Cerebellar cortex (tissue), 1 donor: ENCODE data around the gene PAGR1.
"Not testable (repeated sequence)": the region's sequence is repeated elsewhere in the genome, so short reads cannot be mapped to it uniquely, and the experiment has no call there.

ENCODE experiments used
- DNase-seq: peaks from one replicate; pipeline ENCODE4 v3.0.0-alpha.2; 2015; ENCODE audit warnings: low spot score

PAGR1 gene

GRCh38 chr16:29812754-29813643, 3.0 kb upstream of the PAGR1 start:
- peak; percentile 48 for DNase-seq

GRCh38 chr16:29813644-29814562, 2.0 kb upstream of the PAGR1 start:
- DNase-seq = no peak

- DNase-seq = peak; percentile 52
These were observed 1.4 kb upstream of the PAGR1 start for GRCh38 chr16:29814592-29814991.

- peak; percentile 60 for DNase-seq
These were observed 775 bp upstream of the PAGR1 start for GRCh38 chr16:29815032-29815721.

GRCh38 chr16:29816694-29817441, 916 bp downstream of the PAGR1 start:
- DNase-seq = peak; percentile 52

- no peak for DNase-seq
These were observed 2.1 kb downstream of the PAGR1 start for GRCh38 chr16:29818082-29818481.

GRCh38 chr16:29819506-29819905, 3.6 kb downstream of the PAGR1 start:
- DNase-seq = peak; percentile 59

- peak; percentile 59 for DNase-seq
These were observed 4.3 kb downstream of the PAGR1 start, which contains the start of gene MVP for GRCh38 chr16:29820271-29820701. Gene MVP, plus strand, starts transcription at chr16:29820462. Its CDS starts 10,088 bp downstream, at chr16:29830550.

GRCh38 chr16:29820730-29821642, 5.0 kb downstream of the PAGR1 start:
- no peak for DNase-seq

GRCh38 chr16:29821643-29822115, 5.7 kb downstream of the PAGR1 start:
- no peak for DNase-seq

GRCh38 chr16:29824589-29825144, 8.7 kb downstream of the PAGR1 start:
- DNase-seq = no peak

- DNase-seq = peak; percentile 98
These were observed 9.4 kb downstream of the PAGR1 start for GRCh38 chr16:29825145-29826044.

GRCh38 chr16:29826342-29826695, 10.4 kb downstream of the PAGR1 start:
- no peak for DNase-seq

- DNase-seq = no peak
These were observed 14.8 kb downstream of the PAGR1 start for GRCh38 chr16:29830774-29831173.

GRCh38 chr16:29831490-29831889, 15.5 kb downstream of the PAGR1 start:
- peak; percentile 81 for DNase-seq

GRCh38 chr16:29833219-29833618, 17.3 kb downstream of the PAGR1 start:
- not testable (repeated sequence) for DNase-seq

GRCh38 chr16:29834079-29834478, 18.1 kb downstream of the PAGR1 start:
- DNase-seq = no peak

GRCh38 chr16:29835926-29836325, 20.0 kb downstream of the PAGR1 start:
- no peak for DNase-seq

- no peak for DNase-seq
These were observed 20.7 kb downstream of the PAGR1 start for GRCh38 chr16:29836623-29837022.
